Astrocyte (in vitro differentiated cells and primary cell): Measurements from ENCODE around the gene MYO3B.

ENCODE experiments used
- EZH2 ChIP-seq: IDR thresholded peaks from 2 replicates; pipeline ENCODE4 v1.6.1; 2012; ENCODE audit warnings: mild to moderate bottlenecking, low read length, inconsistent platforms; ENCODE audit not compliant: insufficient read depth
- TF ChIP-seq, protein P1 (sequence below): IDR thresholded peaks from 2 replicates; pipeline ENCODE4 v1.5.1; 2011; ENCODE audit warnings: low read depth, mild to moderate bottlenecking, inconsistent platforms, low read length, moderate library complexity; ENCODE audit not compliant: insufficient read depth

DNA sequence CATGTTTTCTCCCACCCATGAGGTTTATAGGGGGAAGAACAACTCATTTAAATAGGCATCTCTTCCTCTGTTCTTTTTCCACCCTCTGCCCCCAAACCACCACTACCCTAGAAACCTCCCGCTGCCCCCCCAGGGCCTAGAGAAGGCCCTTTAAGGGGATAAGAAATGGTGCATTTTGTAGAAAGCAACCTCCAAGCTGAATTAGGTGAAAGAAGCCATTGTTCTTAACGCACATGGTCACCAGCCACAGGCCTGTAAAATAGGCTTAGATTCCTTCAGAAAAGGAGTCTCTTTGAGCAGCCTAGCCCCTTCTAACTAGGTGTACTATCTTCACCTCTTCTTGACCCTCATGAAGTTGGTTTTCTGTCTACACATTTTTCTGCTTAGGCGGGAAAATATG, 418.6 kb downstream of the MYO3B start:
- TF ChIP-seq, protein P1, sequence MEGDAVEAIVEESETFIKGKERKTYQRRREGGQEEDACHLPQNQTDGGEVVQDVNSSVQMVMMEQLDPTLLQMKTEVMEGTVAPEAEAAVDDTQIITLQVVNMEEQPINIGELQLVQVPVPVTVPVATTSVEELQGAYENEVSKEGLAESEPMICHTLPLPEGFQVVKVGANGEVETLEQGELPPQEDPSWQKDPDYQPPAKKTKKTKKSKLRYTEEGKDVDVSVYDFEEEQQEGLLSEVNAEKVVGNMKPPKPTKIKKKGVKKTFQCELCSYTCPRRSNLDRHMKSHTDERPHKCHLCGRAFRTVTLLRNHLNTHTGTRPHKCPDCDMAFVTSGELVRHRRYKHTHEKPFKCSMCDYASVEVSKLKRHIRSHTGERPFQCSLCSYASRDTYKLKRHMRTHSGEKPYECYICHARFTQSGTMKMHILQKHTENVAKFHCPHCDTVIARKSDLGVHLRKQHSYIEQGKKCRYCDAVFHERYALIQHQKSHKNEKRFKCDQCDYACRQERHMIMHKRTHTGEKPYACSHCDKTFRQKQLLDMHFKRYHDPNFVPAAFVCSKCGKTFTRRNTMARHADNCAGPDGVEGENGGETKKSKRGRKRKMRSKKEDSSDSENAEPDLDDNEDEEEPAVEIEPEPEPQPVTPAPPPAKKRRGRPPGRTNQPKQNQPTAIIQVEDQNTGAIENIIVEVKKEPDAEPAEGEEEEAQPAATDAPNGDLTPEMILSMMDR: no peak
- no peak for TF ChIP-seq EZH2
